ENCODE data around the gene GJB4.
"Not testable (repeated sequence)": the region's sequence is repeated elsewhere in the genome, so short reads cannot be mapped to it uniquely, and the experiment has no call there.

GJB4 gene

GRCh38 chr1:34747638-34747941 lies 11.9 kb upstream of the GJB4 start:
- DNase-seq, result no peak

GRCh38 chr1:34749992-34750391 lies 9.5 kb upstream of the GJB4 start:
- DNase-seq, result no peak

GRCh38 chr1:34750610-34751009 lies 8.9 kb upstream of the GJB4 start:
- no peak for DNase-seq

DNA sequence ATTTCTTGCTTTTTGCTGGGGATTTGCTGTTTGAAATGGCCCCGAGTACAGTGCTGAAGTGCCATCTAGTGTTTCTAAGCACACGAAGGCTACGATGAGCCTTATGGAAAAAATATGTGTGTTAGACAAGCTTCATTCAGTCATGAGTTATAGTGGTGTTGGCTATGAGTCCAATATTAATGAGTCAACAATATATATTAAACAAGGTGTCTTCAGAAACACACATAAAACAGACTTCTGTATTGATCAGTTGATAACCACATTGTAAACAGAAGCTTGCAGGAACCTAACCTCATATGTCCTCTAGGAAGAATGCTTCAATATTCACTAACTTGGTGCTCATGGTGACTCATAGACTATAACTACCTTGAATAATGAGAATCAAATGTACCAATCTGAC lies 6.4 kb upstream of the GJB4 start:
- DNase-seq, result no peak

DNA sequence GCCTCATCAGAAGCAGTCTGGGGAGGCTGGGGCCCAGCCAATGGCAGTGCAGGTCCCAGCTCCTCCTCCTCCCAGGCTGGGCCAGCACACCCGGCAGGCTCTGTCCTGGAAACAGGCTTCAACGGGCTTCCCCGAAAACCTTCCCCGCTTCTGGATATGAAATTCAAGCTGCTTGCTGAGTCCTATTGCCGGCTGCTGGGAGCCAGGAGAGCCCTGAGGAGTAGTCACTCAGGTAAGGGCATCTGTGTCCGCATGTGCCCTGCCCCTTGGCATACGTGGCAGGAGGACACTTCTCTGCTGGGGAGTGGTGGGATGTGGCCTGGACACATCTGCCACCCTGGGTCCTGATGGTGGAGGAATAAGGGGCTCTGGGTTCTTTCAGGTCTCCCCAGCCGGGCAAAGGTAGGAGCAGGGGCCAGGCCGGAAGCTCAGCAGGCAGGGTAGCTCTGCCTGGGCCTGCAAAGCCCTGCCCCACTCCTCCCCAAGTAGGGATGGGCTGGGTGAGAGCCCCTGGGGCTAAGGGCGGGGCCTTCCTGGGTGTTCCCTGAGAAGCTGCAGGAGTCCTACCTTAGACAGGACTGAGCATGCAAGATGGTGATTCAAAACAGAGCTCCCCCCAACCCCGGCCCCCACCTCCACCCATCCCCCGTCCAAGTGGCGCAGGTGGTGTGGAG lies 4.4 kb upstream of the GJB4 start, which contains the start of gene GJB5:
Gene GJB5, plus strand, starts transcription at position 84 of the 674 bp plus-strand sequence. CDS start 2,284 bp downstream, outside the sequence.
- no peak for DNase-seq

DNA sequence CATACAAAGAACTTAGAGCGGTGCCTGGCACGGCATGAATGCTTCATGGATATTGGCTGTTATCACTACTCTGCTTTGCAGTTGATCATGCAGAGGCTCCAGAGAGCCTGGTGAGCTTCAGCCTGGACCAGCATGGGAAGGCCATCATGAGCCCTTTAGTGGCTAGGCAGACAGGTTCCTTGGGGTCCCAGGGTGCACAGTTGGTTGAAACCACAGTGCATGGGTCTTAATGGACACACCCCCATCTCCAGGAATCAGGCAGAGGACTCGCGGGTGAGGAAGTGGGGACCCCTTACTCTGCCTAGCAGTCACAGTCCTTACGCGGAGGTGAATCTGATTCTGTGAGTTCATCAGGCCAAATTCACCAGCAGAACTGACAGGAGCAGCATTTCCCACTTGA lies 3.6 kb upstream of the GJB4 start:
- DNase-seq, result no peak

- DNase-seq, result no peak
Observed at GRCh38 chr1:34757386-34757785, 2.2 kb upstream of the GJB4 start.

GRCh38 chr1:34758751-34759150 lies 789 bp upstream of the GJB4 start:
- DNase-seq, result no peak

DNA sequence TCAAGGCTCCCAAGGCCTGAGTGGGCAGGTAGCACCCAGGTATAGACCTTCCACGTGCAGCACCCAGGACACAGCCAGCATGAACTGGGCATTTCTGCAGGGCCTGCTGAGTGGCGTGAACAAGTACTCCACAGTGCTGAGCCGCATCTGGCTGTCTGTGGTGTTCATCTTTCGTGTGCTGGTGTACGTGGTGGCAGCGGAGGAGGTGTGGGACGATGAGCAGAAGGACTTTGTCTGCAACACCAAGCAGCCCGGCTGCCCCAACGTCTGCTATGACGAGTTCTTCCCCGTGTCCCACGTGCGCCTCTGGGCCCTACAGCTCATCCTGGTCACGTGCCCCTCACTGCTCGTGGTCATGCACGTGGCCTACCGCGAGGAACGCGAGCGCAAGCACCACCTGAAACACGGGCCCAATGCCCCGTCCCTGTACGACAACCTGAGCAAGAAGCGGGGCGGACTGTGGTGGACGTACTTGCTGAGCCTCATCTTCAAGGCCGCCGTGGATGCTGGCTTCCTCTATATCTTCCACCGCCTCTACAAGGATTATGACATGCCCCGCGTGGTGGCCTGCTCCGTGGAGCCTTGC lies 1.7 kb downstream of the GJB4 start:
- no peak for DNase-seq

DNA sequence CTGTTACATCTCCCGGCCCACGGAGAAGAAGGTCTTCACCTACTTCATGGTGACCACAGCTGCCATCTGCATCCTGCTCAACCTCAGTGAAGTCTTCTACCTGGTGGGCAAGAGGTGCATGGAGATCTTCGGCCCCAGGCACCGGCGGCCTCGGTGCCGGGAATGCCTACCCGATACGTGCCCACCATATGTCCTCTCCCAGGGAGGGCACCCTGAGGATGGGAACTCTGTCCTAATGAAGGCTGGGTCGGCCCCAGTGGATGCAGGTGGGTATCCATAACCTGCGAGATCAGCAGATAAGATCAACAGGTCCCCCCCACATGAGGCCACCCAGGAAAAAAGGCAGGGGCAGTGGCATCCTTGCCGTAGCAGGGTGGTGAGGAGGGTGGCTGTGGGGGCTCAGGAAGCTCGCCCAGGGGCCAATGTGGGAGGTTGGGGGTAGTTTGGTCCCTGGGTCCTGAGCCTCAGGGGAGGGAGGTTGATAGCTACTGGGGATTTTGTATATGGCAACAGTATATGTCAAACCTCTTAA lies 2.3 kb downstream of the GJB4 start:
- DNase-seq, result no peak

DNA sequence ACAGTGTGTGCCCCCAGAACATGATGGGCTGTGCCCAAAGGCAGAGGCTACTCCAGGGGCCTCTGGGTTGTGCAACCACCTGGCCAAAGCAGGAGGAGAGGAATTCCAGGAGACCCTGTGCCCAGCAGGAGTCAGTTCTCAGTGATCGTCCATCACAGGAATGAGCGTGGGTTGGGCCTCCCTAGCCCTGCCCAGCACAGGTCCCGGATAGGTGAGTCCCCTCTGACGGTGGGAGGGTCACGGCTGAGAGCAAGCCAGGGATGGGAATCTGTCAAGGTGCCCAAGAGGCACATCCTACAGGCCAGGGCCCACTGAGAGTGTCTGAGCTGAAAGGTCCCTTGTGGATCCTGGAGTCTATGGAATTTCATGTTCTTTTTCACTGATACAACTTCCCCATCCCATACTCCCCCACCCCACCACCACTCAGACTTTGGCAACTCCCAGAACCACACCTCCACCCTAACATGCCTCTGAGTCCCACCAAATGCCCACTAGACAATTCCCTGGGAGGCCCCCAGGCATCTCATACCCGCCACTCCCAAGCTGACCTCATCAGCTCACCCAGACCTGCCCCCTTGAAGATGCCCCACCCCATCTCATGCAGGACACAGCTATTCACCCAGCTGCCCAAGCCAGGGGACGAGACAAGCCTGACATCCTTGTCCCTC lies 3.1 kb downstream of the GJB4 start:
- DNase-seq, result no peak

DNA sequence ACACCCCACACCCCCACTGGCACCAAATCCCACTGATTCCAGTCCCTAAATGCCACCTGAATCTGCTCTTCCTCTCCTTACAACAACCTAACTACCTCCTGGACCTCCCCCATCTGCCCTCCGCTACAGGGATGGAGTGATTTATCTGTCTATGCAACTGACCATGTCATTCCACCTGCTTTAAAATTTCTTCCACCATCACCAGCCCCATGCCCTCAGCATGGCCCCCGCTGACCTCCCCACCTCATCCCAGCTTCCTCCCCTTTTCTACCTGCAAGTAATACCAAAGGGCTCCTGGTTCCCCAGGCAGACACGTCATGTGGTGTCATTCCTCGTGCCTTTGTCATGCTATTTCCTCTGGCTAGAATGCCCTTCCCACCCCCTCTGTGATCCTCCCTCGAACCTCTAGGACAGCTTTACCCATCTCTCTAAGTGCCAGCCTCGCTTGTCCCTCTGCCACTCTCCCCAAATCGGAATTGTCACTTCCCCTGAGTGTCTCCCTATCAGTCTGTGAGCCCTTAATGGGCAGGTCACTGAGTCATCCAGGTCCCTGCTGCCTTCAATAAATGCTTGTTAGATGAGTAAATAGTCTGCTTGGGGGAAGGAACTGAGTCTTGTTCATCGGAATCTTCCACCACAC lies 3.7 kb downstream of the GJB4 start:
- no peak for DNase-seq

DNA sequence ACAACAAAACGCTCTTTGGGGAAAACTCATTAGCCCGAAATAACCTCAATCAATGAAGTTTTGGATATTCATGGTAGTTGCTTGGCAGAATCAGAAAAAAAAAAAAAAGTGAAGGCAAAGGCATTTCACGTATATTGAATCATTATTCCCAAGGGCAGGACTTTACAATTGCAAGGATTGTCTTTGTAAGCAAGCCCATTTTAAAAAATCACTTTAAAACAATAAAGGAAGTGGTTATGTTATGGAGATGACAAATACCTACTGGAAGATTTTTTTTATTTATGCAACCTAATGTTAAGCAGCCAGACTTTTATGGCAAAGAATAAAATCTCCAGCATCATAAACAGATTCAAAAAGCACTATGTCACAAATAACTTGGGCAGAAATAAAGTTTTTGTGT lies 9.3 kb downstream of the GJB4 start:
- no peak for DNase-seq

- DNase-seq, result no peak
Observed at GRCh38 chr1:34770891-34771504, 11.5 kb downstream of the GJB4 start.

DNA sequence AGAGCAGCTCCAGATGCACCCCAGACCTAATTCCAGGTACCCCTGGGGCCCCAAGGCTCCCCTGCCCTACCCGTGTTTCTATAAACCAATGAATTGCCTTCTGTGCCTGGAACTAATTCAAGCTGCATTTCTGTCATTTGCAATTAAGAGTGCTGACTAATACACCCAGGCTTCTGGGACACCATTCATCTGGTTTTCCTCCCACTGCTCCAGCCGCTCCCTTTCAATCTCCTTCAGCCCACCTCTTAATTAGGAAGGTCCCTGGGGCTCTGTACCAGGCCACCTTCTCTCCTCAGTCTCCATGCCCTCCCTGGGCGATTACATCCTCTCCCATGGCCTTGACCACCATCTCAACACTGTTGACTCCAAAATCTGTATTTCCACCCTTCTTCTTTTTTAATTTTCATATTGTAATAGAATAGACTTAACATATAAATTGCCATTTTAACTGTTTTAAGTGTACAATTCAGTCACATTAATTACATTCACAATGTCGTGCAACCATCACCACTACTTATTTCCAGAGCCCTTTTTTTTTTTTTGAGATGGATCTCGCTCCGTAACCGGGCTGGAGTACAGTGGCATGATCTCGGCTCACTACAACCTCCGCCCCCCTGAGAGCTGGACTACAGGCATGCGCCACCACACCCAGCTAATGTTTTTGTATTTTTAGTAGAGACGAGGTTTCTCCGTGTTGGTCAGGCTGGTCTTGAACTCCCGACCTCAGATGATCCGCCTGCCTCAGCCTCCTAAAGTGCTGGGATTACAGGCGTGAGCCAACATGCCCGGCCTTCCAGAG lies 12.2 kb downstream of the GJB4 start:
- no peak for DNase-seq

DNA sequence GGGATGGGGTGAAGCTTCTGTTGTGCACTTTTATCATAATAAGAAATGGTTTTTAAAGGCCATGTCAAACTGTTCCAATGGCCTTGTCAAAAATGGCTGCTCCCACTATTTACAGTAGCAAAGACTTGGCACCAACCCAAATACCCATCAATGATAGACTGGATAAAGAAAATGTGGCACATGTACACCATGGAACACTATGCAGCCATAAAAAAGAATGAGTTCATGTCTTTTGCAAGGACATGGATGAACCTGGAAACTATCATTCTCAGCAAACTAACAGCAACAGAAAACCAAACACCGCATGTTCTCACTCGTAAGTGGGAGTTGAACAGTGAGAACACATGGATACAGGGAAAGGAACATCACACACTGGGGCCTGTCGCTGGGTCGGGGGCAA lies 13.6 kb downstream of the GJB4 start:
- DNase-seq, result not testable (repeated sequence)

DNA sequence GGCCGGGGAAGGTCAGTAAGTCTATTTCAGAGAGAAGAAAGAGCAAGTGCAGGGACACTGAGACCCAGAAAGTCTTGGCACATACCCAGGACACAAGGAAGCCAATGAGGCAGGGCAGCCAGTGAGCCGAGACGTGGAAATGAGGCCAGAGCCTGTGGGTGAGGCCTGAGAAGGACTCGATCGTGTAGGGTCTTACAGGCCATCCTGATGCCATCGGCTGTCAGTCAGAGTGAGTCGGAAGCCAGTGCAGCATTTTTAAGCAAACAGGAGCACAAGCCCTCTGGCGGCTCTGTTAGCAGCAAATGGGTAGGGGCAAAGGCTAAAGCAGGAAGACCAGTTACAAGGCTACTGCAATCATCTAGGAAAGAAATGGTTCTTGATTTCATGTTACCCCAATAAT lies 15.4 kb downstream of the GJB4 start:
- no peak for DNase-seq

DNA sequence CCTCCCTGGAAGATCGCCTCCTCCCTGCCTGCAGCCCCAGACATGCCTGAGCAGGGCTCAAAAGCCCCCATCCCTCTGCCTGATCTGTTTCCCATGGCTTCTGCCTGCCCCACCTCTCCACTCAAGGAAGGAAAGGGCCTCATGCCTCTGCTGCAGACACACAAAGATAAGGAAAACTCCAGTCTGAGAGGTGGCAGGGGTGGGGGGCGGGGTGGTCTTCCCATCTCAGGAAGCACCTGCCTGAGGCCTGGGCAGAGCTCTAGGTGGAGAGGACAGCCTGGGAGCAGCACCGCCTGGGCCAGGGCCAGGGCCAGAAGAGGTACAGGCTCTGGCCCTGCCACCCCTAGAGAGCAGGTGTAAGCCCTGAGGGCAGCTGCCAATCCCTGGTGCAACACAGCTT lies 17.4 kb downstream of the GJB4 start:
- DNase-seq, result no peak

DNA sequence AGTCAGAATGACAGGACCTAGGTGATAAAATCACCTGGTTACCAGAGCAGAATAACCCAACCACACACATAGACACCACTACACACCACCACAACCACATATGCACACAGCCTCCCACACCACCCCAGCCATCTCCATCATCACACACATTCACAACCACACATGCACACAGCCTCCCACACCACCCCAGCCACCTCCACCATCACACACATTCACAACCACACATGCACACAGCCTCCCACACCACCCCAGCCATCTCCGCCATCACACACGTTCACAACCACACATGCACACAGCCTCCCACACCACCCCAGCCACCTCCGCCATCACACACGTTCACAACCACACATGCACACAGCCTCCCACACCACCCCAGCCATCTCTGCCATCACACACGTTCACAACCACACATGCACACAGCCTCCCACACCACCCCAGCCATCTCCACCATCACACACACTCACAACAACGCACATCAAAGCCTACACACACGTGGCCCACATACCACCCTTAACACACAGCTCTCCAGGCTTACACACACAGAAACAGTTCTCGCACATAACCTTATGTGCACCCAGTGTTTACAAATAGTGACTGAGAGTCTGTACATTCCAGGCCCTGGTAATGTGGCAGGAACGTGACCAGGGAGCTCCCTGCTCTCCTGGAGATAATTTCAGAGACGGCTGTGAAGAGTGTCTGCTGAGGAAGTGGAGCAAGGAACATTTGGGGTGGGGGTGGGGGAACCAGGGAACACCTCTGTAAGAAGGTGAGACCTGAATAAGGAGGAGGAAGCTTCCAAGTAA lies 18.2 kb downstream of the GJB4 start:
- no peak for DNase-seq

GRCh38 chr1:34778381-34778780 lies 18.8 kb downstream of the GJB4 start:
- DNase-seq, result no peak

- DNase-seq, result no peak
Observed at GRCh38 chr1:34779005-34779404, 19.5 kb downstream of the GJB4 start.

DNA sequence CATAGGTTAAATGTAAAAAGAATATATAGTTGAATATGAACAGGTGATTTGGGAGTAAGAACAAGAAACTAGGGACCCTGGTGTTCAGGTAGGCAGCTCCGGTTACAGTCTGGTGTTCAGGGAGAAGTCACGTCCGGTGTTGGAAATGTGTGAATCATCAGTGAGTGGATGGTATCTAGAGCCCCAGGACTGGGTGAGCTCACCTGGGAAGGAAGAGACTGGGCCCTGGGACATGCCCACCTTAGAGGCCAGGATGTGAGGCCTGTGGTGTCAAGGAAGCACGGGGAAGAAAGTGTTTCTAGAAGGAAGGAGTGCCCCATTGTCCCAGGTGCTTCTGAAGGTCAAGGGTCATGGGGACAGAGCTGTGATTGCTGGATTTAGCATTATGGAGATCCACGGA lies 20.0 kb downstream of the GJB4 start:
- no peak for DNase-seq

Measured in RPMI8226 (cell line).